ENCODE results near the gene MINDY3.

The MINDY3 gene

GRCh38 chr10:15824498-15824897 lies 35.8 kb downstream of the MINDY3 start:
- ChIA-PET POLR2A (no interaction called here), CTCF (no interaction called here)
- Histone ChIP-seq H3K9me3 (ENCODE audit: control extremely low read depth in 1 of 5, control insufficient read depth in 4 of 5, insufficient read depth in 2 of 5, low read depth in 1 of 5, low read length in 4 of 5) (no peaks in the 10 kb centered on the region), H3K36me3 (ENCODE audit: control insufficient read depth in 4 of 4, insufficient read depth in 4 of 4, low read length in 3 of 4) (peaks cover 12 to 31% (median 16%) of the 10 kb centered on the region in 4 experiments), H3K4me3 (ENCODE audit: control insufficient read depth in 1 of 7, extremely low read depth in 1 of 7, insufficient read depth in 4 of 7, low read depth in 2 of 7, low read length in 6 of 7) (no peak overlapping the region), H3K4me1 (ENCODE audit: control extremely low read depth in 1 of 4, control insufficient read depth in 4 of 4, insufficient read depth in 4 of 4, low read length in 3 of 4) (peaks cover 0 to 5% (median 1%) of the 10 kb centered on the region in 4 experiments), H3K27ac (ENCODE audit: insufficient read depth in 1 of 2, low read depth in 1 of 2, low read length in 2 of 2, poor library complexity in 1 of 2, severe bottlenecking in 2 of 2) (no peak overlapping the region), H3K27me3 (replicated peaks in 2 of 5; ENCODE audit: control insufficient read depth in 4 of 5, insufficient read depth in 5 of 5, low read length in 4 of 5) (no peaks in the 10 kb centered on the region)
- DNase-seq: peak in 2 of 3 donors; percentile 25 to 27
- WGBS (ENCODE audit: insufficient coverage): no CpG with 5 or more reads among the region's 1 CpG

GRCh38 chr10:15822131-15822530 lies 38.2 kb downstream of the MINDY3 start:
- CTCF ChIA-PET: no interaction called here
- Histone ChIP-seq H3K4me1 (ENCODE audit: control extremely low read depth in 1 of 4, control insufficient read depth in 4 of 4, insufficient read depth in 4 of 4, low read length in 3 of 4) (peaks cover 0 to 5% (median 1%) of the 10 kb centered on the region in 4 experiments), H3K36me3 (ENCODE audit: control insufficient read depth in 4 of 4, insufficient read depth in 4 of 4, low read length in 3 of 4) (peaks cover 10 to 28% (median 17%) of the 10 kb centered on the region in 4 experiments), H3K9me3 (ENCODE audit: control extremely low read depth in 1 of 5, control insufficient read depth in 4 of 5, insufficient read depth in 2 of 5, low read depth in 1 of 5, low read length in 4 of 5) (no peaks in the 10 kb centered on the region), H3K27ac (ENCODE audit: insufficient read depth in 1 of 2, low read depth in 1 of 2, low read length in 2 of 2, poor library complexity in 1 of 2, severe bottlenecking in 2 of 2) (no peak overlapping the region), H3K27me3 (replicated peaks in 2 of 5; ENCODE audit: control insufficient read depth in 4 of 5, insufficient read depth in 5 of 5, low read length in 4 of 5) (no peaks in the 10 kb centered on the region), H3K4me3 (ENCODE audit: control insufficient read depth in 1 of 7, extremely low read depth in 1 of 7, insufficient read depth in 4 of 7, low read depth in 2 of 7, low read length in 6 of 7) (no peak overlapping the region)
- DNase-seq: no peak
- 100% methylated on average over 1 of the region's 4 CpGs for WGBS (ENCODE audit: insufficient coverage)
- POLR2A ChIA-PET: no interaction called here

- Histone ChIP-seq H3K4me3 (ENCODE audit: control insufficient read depth in 1 of 7, extremely low read depth in 1 of 7, insufficient read depth in 4 of 7, low read depth in 2 of 7, low read length in 6 of 7) (no peak overlapping the region), H3K36me3 (ENCODE audit: control insufficient read depth in 4 of 4, insufficient read depth in 4 of 4, low read length in 3 of 4) (peaks cover 10 to 29% (median 16%) of the 10 kb centered on the region in 4 experiments), H3K27me3 (replicated peaks in 2 of 5; ENCODE audit: control insufficient read depth in 4 of 5, insufficient read depth in 5 of 5, low read length in 4 of 5) (no peaks in the 10 kb centered on the region), H3K27ac (ENCODE audit: insufficient read depth in 1 of 2, low read depth in 1 of 2, low read length in 2 of 2, poor library complexity in 1 of 2, severe bottlenecking in 2 of 2) (no peak overlapping the region), H3K4me1 (ENCODE audit: control extremely low read depth in 1 of 4, control insufficient read depth in 4 of 4, insufficient read depth in 4 of 4, low read length in 3 of 4) (peaks cover 0 to 5% (median 1%) of the 10 kb centered on the region in 4 experiments), H3K9me3 (ENCODE audit: control extremely low read depth in 1 of 5, control insufficient read depth in 4 of 5, insufficient read depth in 2 of 5, low read depth in 1 of 5, low read length in 4 of 5) (no peaks in the 10 kb centered on the region)
- ChIA-PET POLR2A (no interaction called here), CTCF (no interaction called here)
- DNase-seq: no peak
- WGBS (ENCODE audit: insufficient coverage): no CpG with 5 or more reads among the region's 3 CpGs
Observed at GRCh38 chr10:15821046-15821683, 39.1 kb downstream of the MINDY3 start.

DNA sequence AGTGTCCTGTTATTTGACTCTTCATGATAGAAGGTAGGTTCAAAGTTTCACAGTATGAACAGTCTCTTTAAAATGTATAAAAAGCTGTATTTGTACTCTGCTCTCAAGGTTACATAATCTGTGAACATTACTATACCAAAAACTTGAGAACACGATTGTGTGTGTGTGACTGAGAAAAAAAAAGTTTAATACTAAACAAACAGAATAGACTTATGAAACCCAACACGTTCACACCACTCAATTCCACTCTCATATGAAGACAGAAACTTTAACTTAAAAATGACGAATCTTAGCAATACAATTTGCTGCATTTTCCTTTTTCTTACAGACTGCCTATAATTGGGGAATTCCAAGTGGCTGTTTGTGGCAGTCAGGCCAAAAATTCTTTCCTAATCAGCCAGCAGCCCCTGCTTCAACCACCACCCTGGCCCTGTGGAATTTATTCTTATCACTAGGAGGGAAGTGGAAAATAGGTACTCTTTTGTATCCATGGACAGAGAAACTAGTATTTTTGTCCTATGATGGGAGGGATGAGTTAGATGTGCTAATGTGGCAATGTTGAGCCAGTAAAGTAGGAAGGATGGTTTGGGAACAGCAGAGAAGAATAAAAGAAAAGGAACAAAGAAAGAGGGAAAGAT lies 42.8 kb downstream of the MINDY3 start:
- Histone ChIP-seq H3K4me1 (ENCODE audit: control extremely low read depth in 1 of 4, control insufficient read depth in 4 of 4, insufficient read depth in 4 of 4, low read length in 3 of 4) (peaks cover 0 to 9% (median 3%) of the 10 kb centered on the region in 4 experiments), H3K27me3 (replicated peaks in 2 of 5; ENCODE audit: control insufficient read depth in 4 of 5, insufficient read depth in 5 of 5, low read length in 4 of 5) (no peaks in the 10 kb centered on the region), H3K4me3 (ENCODE audit: control insufficient read depth in 1 of 7, extremely low read depth in 1 of 7, insufficient read depth in 4 of 7, low read depth in 2 of 7, low read length in 6 of 7) (no peak overlapping the region), H3K9me3 (ENCODE audit: control extremely low read depth in 1 of 5, control insufficient read depth in 4 of 5, insufficient read depth in 2 of 5, low read depth in 1 of 5, low read length in 4 of 5) (no peaks in the 10 kb centered on the region), H3K36me3 (ENCODE audit: control insufficient read depth in 4 of 4, insufficient read depth in 4 of 4, low read length in 3 of 4) (peaks cover 5 to 24% (median 15%) of the 10 kb centered on the region in 4 experiments), H3K27ac (ENCODE audit: insufficient read depth in 1 of 2, low read depth in 1 of 2, low read length in 2 of 2, poor library complexity in 1 of 2, severe bottlenecking in 2 of 2) (no peak overlapping the region)
- ChIA-PET POLR2A (no interaction called here), CTCF (interaction anchor here (1.3 kb wide), 1 partner anchor 11 kb away, joined by 4 read pairs; no protein-coding TSS in a partner anchor)
- WGBS (ENCODE audit: insufficient coverage): 96% methylated on average over 2 of the region's 3 CpGs
- DNase-seq: no peak

- Histone ChIP-seq H3K4me3 (ENCODE audit: control insufficient read depth in 1 of 7, extremely low read depth in 1 of 7, insufficient read depth in 4 of 7, low read depth in 2 of 7, low read length in 6 of 7) (no peak overlapping the region), H3K9me3 (ENCODE audit: control extremely low read depth in 1 of 5, control insufficient read depth in 4 of 5, insufficient read depth in 2 of 5, low read depth in 1 of 5, low read length in 4 of 5) (no peaks in the 10 kb centered on the region), H3K27me3 (replicated peaks in 2 of 5; ENCODE audit: control insufficient read depth in 4 of 5, insufficient read depth in 5 of 5, low read length in 4 of 5) (no peaks in the 10 kb centered on the region), H3K36me3 (ENCODE audit: control insufficient read depth in 4 of 4, insufficient read depth in 4 of 4, low read length in 3 of 4) (peaks cover 2 to 17% (median 8%) of the 10 kb centered on the region in 4 experiments), H3K4me1 (ENCODE audit: control extremely low read depth in 1 of 4, control insufficient read depth in 4 of 4, insufficient read depth in 4 of 4, low read length in 3 of 4) (peaks cover 0 to 4% (median 2%) of the 10 kb centered on the region in 4 experiments), H3K27ac (ENCODE audit: insufficient read depth in 1 of 2, low read depth in 1 of 2, low read length in 2 of 2, poor library complexity in 1 of 2, severe bottlenecking in 2 of 2) (no peak overlapping the region)
- CTCF ChIA-PET: interaction anchor here (0.6 to 1.2 kb wide), 3 partner anchors 10 to 33 kb away, joined by 3 read pairs; no protein-coding TSS in a partner anchor
- 84% methylated on average over 2 of the region's 6 CpGs for WGBS (ENCODE audit: insufficient coverage)
- no peak for DNase-seq
- POLR2A ChIA-PET: no interaction called here
Observed at GRCh38 chr10:15815242-15815885, 44.9 kb downstream of the MINDY3 start.

DNA sequence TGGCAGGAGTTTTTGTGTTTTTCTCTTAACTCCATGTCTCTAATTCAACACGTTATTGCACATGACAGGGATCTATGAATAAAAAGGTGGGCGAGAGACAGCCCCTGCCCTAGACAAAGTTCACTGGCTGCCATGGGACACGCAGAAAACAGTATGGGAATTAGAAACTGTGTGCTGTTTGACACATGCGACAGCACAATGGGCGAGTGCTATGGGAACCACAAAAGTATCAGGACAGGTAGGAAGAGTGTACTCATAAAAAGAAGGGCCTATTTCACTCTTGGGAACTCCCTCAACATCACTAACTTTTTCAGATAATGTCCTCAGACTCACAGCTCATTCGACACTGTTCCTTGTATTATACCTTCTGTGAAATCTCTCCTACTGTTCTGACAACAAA lies 45.7 kb downstream of the MINDY3 start:
- H3K36me3 ChIP-seq (ENCODE audit: control insufficient read depth in 4 of 4, insufficient read depth in 4 of 4, low read length in 3 of 4): peaks cover 3 to 10% (median 5%) of the 10 kb centered on the region in 4 experiments
- 100% methylated on average over 4 of the region's 6 CpGs for WGBS (ENCODE audit: insufficient coverage)
- DNase-seq: no peak
- peaks cover 0 to 4% (median 2%) of the 10 kb centered on the region in 4 experiments for H3K4me1 ChIP-seq (ENCODE audit: control extremely low read depth in 1 of 4, control insufficient read depth in 4 of 4, insufficient read depth in 4 of 4, low read length in 3 of 4)
- no peaks in the 10 kb centered on the region for H3K9me3 ChIP-seq (ENCODE audit: control extremely low read depth in 1 of 5, control insufficient read depth in 4 of 5, insufficient read depth in 2 of 5, low read depth in 1 of 5, low read length in 4 of 5)
- POLR2A ChIA-PET: no interaction called here
- H3K4me3 ChIP-seq (ENCODE audit: control insufficient read depth in 1 of 7, extremely low read depth in 1 of 7, insufficient read depth in 4 of 7, low read depth in 2 of 7, low read length in 6 of 7): no peak overlapping the region
- no peak overlapping the region for H3K27ac ChIP-seq (ENCODE audit: insufficient read depth in 1 of 2, low read depth in 1 of 2, low read length in 2 of 2, poor library complexity in 1 of 2, severe bottlenecking in 2 of 2)
- CTCF ChIA-PET: interaction anchor here (1.2 kb wide), 1 partner anchor 18 kb away, joined by 3 read pairs; no protein-coding TSS in a partner anchor
- no peaks in the 10 kb centered on the region for H3K27me3 ChIP-seq (replicated peaks in 2 of 5; ENCODE audit: control insufficient read depth in 4 of 5, insufficient read depth in 5 of 5, low read length in 4 of 5)

Measured in common myeloid progenitor, CD34-positive (primary cell).